Hematopoietic multipotent progenitor cell treated with erythropoietin and hydrocortisone succinate and interleukin-3 and kit ligand, for 6 days (in vitro differentiated cells): ENCODE results near the gene EDAR.
A peak's percentile ranks its signal among the peaks of the same experiment; 100 is the strongest.

Experiments
- DNase-seq: peaks from one replicate; pipeline ENCODE4 v3.0.0-alpha.2; 2015

The EDAR gene

DNA sequence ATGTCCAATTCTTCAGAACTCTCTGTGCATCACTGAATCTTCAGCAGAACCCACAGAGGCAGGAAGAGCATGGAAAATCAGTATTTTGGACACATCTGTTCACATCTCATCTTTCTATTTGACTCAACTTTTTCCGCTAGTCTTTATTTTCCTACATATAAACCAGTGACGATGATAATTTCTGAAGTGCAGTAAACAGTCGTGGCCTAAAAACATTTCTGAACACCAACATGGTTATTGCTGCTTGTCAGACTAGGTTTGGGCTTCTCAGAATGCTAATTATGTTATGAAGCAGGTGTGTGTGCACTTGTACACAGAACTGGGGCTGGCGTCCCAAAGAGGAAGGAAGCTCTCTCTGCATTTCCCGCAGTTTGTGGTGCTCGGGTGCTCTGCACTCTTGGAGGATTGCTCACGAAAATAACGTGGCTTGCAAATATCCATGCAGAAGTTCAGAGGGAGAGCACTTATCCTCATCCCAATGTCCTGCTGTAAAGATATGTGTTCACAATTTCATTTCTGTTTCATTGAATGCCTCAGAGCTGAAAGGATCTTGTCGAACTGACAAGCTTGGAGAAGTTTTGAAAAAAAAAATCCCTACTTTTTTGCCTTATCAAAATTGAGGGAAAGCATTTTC, 50.8 kb downstream of the EDAR start:
- no peak for DNase-seq

DNA sequence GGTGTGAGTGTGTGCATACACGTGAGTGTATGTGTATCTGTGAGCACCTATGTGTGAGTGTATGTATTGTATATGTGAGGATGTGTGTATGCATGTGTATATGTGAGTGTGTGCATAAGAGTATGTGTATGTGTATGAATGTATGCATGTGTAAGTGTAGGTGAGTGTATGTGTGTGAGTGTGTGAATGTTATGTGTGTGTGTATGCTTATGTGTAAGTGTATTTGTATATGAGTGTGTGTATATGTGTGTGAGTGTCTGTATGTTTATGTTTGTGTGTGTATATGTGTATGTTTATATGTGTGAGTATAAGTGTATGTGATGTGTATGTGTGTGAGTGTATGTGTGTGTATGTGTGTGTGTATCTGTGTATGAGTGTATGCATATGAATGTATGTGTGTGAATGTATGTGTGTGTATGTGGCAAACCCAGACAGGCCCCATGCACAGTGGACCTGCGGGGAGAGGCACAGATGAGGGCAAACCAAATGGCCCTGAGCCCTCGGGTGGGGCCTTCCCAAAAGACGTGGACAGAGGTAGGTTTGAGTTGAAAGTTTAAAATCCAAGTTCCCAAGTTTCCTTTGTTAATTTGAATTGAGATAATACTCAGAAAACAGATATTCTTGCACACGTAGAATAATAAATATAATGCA, 51.5 kb downstream of the EDAR start:
- no peak for DNase-seq

DNA sequence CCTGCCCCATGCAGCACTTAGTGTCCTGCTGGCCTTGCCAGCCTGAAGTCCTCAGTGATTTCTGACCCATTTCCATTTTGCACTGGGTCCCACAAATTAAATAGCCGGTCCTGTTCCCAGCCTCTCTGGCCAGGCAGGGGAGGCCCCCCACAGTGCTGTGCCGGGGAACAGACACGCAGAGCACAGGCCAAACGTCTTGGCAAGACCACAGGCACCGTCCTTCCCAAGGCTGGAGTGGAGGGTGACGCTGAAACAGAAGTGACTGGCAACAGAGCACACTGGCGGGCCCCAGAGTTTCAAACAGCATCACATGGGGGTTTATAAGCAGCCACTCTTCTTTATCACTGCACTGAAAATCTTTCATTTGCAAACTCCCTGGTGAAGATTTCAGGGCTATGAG, 52.2 kb downstream of the EDAR start:
- no peak for DNase-seq

DNA sequence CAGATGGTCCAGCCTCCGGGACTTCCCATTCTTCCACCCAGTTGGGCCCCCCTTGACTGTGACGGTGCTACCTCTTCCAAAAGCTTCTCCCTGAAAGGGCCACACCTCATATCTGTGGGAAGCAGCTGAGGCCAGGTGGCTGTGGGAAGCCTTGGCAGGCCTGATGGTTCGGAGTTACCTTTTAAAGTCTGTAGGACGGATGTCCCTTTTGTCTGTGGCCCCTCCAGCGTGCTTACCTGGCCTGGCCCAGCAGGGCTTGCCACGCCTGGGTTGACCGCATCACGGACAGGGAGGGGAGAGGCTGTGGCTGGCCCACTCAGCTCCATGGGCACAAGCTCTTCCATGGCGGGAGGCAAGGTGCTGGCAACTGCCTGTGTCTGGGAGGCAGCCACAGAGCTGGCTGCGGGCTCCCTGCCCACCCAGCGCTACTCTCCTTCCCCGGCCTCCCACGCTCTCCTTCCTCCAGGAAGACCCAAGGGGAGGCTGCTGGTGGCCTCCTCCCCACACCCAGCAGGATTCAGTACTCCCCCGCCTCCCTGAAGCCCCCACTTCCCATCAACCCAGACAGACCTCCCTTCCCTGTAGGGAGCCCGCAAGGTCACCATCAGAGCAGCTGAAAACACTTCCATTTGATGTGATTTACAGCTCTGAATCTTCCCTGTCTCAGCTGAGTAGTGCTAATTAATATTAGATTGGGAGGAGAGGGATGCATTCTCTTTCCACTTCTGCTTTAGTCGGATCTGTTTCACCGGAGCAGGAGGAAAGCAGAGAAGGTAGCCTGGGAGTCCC, 52.8 kb downstream of the EDAR start:
- no peak for DNase-seq

DNA sequence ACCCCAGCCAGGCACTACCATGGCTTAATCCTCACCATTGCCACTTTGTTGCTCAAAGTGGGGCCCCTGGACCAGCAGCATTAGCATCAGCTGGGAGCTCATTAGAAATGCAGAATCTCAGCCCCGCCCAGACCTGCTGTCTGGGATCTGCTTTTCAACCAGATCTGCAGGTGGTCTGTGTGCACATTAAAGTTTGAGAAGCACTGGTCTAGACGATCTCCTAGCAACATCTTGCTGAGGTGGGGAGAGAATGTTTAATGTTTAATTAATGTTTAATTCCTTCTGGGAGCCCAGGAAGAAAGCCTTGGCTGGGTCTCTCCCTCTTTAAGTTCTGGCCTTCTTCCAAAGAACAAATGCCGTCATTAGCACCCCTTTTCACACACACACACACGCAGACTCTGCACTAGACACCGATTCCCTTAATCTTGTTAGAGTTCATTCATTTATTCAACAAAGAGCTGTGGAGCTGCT, 53.7 kb downstream of the EDAR start:
- no peak for DNase-seq

DNA sequence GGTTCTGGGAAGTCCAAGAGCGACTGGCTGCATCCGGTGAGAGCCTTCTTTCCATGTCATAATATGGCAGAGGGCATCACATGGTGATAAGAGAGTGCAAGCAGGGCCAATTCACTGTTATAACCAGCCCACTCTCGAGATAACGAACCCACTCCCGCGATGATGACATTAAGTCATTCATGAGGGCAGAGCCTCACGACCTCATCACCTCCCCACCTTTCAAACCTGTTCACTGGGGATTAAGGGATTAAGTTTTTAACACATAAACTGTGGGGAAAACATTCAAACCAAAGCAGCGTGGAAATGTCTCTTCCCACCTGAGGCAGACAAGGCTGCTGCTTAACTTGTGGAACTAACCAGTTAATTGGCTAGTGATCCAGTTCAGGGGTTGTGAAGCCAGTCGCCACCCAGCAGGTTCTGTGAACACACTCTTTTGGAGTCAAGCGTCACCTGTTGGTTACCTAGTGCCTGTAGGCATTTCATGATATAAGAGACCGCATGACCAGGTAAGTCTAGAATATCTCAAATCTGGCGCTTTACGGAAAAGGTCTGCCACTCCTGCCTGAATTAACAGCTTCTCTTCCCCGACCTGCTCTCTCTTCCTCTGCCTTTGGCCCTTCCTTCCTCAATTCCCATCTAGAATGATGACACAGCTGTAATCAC, 54.3 kb downstream of the EDAR start:
- no peak for DNase-seq

DNA sequence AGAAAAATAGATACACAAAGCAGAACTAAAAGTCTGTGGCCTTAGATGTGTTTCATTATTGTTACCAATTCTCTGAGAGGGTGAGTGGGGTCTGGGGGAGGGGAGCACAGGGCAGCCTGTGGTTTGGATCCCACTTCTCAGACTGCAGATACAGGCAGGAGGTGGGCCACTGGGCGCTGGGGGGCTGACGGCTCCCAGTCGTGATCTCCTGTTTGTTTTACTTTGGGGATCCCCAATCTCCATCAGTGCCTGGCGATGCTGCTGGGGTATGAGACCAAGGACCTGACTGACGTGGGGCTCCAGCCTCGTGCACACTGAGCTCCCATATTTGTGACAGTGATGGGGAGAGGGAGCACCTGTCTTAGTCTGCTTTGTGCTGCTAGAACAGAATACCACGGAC, 54.9 kb downstream of the EDAR start:
- no peak for DNase-seq

DNA sequence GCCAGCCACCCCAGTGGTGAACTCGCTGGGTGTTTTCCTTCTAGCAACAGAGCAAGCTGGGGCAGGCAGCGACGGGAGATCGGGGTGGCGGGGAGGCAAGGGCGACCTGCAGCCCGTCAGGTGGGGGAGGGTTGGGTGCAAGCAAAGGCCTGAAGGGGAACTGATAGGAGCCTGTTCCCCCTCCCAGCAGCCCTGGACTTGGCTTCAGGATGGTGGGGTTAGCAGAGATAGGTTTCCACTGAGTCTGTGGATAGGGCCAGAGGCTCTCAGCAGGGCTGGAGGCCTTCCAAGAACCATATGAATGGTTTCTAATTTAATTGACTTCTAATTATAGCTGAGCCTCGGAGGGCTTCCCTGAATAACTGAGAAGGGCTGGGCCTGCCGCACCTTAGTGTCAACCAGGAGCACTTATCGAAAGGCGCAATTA, 55.3 kb downstream of the EDAR start:
- DNase-seq, result peak; percentile 36

DNA sequence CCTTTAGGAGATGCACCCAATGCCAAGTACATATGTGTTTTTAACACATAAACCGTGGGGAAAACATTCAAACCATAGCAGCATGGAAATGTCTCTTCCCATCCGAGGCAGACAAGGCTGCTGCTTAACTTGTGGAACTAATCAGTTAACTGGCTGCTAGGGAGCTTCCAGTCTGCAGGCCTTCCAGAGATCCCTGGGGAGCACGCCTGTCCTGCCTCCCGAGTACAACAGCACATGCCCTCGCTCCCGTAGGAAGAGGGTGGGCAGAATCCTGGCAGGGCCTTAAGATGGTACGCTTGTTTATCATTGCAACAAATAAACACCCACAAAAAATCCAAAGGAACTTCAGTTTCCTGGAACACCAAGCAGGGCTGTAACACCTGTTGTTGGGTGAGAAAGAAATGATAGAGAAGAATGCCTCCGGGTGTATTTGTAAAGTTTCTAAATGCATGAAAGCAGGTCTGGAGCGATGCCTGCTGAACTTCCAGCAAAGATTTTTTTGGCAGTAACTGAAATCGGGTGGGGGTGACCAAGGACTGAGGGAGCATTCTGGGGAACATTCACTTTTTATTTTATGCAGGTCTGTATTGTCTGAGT, 56.2 kb downstream of the EDAR start:
- no peak for DNase-seq

DNA sequence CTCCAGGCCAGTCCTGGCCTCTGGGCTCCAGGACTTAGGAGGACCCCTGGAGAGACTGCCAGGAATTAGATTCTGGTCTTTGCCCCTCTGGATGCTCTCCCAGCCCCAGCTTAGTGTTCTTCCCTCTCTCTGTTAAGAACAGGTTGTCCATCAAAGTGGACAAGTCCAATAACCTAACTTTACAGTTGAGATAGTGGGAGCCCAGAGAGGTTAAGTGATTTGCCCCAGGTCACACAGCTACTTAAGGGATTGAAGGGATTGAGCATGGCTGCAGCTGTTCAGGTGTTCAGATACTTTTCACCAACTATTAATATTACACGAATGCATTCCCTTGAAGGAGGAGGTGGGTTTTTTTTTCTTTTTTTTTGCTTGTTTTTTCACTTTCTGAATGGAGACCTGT, 57.6 kb downstream of the EDAR start:
- DNase-seq, result no peak

DNA sequence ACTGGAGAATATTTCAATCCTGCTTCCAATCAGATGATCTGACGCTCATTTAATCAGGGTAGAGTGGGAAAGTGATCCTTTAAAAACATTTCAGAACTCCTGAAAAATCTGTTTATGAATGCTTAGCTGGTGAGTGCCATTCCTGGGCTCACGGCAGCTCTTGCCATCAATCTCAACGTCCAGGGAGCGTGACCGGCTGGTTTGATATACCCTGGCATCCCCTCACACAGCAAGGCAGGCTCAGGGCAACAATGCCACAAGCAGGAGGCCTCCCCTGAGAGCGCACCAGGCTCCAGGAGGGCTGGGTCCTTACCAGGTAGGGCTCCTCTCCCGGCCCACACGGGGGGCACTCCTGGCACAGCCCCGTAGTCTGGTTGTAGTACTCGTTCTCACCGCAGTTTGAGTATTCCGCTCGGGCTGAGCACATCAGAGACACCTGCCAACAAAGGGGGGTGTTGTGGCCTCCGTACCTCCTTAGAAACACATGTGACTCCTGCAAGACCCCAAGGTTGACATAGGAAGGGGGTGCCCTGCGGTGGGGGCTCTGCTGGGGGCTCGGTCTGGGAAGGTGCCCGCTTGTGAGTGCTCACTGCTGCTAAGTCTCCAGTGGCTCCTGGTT, 59.1 kb downstream of the EDAR start:
- DNase-seq, result no peak

DNA sequence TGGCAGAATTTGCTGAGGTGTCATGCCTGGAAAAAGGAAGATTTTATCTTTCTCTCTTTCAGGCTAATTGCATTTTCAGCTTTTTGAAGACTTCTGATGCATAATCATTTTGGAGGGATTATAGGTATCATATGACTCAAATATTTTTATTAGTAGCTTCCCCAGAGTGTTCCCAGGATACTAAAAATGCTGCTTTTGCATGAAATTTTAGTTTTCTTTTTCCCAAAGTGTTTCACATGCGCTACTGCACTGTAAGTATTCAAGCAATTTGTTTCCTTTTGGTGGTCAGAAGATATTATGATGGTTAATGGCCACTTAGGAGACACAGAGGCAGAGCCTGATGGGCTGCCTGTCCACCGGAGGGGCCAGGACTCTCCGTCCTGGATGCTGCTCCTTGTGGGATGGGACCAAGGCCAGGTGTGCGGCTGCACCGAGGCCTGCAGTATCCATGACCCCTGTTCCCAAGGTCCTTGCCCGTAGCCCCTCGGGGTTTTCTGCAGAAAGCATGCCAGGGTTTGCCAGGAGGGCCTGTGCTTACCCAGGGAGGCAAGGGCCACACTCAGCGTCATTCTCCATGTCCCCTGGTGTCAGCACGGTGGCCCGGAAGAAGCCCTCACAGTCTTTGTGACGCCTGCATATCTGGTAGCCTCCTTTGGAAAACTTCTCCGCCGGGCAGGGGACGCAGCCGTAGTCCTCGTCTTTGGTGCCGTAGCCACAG, 60.2 kb downstream of the EDAR start:
- DNase-seq, result no peak

DNA sequence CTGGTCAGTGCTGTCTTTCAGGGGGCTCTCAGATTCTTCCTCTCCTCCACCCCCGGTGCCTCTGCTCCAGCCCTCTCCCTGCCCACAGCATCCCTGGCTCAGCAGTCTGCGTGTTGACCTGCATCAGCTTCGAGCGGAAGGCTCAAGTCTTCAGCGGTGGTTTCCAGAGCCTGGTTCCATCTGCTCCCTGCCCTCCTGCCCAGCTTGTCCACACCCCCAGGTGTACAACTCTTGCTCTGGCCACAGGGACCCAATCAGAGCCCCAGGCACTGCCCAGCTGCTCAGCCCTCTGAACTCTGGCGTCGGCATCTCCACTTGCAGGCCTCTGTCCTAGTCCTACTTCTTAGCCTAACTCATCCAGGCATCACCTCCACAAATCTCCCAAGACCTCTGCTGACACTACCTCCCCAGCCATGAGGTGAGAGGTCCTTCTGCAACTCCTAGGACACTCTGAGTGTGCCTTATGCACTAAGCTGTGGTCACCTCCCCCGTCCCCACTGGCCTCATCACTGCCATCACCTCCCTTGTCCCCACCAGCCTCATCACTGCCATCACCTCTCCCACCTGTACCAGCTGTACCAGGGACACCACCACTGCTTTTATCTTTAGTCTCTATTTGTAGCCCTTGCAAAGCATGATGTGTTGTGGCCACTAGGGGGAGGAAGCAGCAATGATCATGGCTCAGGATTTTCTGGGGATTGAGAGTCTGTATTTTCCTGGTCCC, 60.9 kb downstream of the EDAR start:
- DNase-seq, result peak; percentile 66

DNA sequence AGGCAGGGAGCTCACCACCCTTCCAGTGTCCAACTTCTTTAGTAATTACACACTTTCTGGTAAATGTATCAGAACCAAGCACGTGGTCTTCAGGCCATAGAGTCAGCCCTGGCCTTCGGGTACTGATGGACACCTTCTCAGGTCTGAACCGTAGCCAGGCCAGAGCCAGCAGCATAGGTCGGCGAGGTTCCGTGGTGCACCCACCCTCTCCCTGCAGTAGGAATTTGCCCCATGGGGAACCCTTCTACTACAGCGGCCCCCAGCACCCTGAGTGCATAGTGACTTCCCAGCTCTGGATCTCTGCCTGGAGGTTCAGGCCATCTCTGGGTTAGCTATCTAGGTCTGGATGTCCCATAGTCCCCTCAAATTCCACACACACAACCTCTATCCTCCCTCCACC, 61.6 kb downstream of the EDAR start:
- DNase-seq, result no peak

DNA sequence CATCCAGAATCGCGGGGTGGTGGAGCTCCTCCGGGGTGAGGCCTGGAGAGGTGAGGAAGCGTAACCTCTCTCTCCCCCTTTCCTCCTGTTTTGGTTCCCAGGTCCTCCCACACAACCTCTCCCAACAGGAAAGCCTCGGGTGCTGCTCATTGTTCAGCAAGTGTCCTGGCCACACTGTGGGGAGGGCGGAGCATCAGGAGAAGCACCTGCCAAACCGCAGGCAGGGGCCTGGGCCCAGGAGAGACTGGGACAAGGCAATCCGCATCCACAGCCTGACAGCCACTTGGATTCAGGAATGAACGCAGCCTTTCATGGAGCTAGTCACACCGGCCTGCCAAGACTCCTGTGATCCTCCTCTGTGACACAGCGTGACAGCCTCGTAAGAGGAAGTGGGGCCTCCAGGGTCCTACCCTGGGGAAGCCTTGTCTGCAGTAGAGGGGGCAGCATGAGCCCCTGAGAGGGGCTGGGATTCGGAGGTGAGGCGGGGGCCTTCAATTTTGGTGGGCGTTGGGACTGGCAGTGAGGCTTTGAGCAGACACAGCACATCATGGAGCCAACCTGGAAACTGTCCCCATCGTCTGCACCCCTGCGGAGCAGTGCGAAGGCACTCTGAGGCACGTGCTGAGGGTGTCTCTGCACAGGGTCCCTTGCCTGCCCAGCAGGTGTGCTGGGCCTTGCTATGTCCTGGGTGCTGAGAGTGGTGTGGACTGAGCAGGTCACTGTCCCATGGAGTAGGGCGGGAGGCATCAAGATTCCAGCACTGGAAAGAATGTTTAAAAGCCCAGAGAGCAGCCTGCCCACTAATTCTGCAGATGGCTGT, 62.2 kb downstream of the EDAR start:
- no peak for DNase-seq

DNA sequence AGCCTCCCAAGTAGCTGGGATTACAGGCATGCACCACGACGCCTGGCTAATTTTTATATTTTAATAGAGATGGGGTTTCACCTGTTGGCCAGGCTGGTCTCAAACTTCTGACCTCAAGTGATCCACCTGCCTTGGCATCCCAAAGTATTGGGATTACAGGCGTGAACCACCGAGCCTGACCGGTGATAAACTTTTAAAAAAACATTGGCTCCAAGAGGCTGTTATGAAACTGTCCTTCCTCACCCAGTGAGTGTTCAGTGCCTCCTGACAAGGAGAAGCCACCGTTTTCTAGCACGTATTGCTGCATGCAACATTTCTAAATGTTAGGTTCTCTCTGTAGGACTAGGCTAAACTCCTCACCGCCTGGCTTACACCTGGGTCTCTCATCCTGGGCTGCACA, 63.3 kb downstream of the EDAR start:
- no peak for DNase-seq

DNA sequence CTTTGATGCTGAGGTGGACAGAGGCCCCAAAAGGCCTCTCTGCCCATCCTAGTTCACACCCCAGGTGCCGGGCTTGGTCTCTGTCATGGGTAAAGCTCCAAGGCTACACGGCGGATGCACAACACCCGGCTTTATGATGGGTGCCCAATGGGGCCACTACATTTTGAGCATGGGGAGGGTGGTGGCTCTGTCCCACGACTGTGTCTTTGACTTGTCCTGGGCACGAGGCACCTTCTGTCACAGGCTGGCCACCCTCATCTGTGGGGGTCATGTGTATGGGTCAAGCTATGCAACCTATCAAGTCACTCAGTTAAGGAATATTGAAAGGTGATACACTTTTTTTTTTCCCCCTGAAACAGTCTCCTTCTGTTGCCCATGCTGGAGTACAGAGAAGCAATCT, 63.7 kb downstream of the EDAR start:
- no peak for DNase-seq

DNA sequence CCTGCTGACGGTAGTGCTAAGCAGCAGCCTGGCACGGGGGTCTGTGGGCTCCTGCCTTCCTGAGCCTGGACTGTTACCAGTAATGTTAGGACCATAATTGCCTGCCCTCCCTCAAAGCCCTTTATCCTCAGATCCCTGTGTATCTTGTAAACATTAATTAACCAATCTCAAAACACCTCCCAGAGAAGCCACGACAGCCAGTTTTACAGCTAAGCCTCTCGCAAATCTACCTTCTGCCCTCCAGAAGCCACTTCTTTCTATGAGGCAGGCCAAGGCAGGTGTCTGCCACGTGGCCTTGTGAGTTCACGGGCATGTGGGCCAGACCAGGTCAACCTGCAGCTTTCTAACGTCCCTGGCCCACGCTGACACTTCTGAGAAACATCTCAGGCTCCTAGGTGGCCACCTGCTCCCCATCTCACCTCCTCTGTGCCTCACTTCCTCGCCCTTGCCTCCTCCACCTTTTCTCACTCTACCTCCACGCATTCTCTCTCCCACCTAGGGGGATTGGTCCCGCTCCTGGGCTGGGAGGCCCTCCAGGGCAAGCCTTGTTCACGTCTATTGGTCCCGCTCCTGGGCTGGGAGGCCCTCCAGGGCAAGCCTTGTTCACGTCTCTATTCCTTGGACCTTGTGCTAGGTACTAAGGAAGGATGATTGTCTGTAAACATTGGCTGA, 64.3 kb downstream of the EDAR start:
- DNase-seq, result no peak

DNA sequence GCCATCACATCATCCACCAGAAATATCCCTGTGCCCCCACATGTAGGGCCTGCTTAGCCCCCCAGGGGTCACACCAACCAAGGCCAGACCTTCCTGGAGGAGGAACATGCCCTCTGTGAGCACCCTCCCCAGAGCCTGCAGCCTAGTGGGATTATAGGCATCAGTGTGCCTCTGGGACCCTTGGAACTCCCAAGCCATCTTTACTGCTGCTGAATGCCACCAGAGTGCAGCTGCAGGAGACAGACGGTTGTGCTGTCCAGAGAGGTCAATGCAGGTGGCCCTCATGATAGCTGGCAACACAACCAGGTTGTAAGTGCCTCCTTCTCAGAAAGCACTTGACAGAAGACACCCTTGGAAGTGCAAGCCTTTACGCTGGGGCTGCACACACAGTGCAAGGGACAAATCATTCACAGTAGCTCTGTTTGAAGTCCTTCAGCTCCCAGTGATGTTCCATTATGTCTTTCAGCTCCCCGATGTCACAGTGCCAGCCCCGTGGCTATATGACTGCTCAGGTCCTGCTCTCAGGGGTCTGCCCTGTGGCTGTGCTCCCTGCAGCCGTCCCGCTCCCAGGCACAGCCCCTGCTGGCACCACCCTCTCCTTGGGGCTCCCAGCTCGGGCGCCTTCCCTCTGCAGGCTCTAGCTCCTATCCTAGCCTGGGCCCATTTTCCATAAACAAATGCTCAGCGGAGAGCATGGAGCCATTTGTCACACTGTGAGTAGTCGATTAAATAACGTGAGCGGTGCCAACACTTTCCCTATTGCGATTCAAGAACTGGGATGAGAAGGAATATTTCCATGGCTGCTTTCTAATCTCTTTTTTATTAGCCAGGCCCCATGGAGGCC, 65.1 kb downstream of the EDAR start:
- no peak for DNase-seq
